Body of pancreas (tissue), 4 donors: ENCODE results near the gene WDR49. TPM values are rescaled to one million over a fixed set of nuclear protein-coding genes. Genes with fewer than 3 reads are reported as not detected.
"Not testable (repeated sequence)": the region's sequence is repeated elsewhere in the genome, so short reads cannot be mapped to it uniquely, and the experiment has no call there.

Experiments used
- ATAC-seq: fragments of 150-250 bp; one replicate; pipeline ENCODE4 v1.9.1; 2016
- DNase-seq, 4 donors: peaks; one replicate each; pipeline ENCODE4 v3.0.0-alpha.2; 2019
- H3K27ac ChIP-seq, 4 donors: fragments of 200-600 bp; sonication (generic); 1 replicate in 3 of 4; 2 replicates in 1 of 4; pipeline versions ENCODE4 v1.5.1 to v1.6.1; 2016 to 2019; ENCODE audit warnings: mild to moderate bottlenecking in 1 of 4, mixed read lengths in 1 of 4, moderate library complexity in 1 of 4
- H3K27me3 ChIP-seq, 2 donors: fragments of 200-600 bp; sonication (generic); one replicate each; pipeline ENCODE4 v1.6.0; 2016; ENCODE audit warnings: mild to moderate bottlenecking in 1 of 2
- H3K36me3 ChIP-seq, 2 donors: fragments of 200-600 bp; sonication (generic); replicated peaks in 1 of 2; 2 replicates each; pipeline ENCODE4 v1.5.1; 2016; ENCODE audit warnings: low read depth in 2 of 2; ENCODE audit not compliant: insufficient read depth in 1 of 2
- H3K4me1 ChIP-seq: fragments of 200-600 bp; sonication (generic); one replicate; pipeline ENCODE4 v1.6.0; 2016
- H3K4me3 ChIP-seq, 2 donors: fragments of 200-600 bp; sonication (generic); 1 replicate in 1 of 2; 2 replicates in 1 of 2; pipeline ENCODE4 v1.5.1; 2016 to 2019
- H3K9me3 ChIP-seq, 3 donors: fragments of 200-600 bp; sonication (generic); 1 replicate in 2 of 3; 2 replicates in 1 of 3; pipeline ENCODE4 v1.5.1; 2016
- POLR2A ChIP-seq, 3 donors: fragments of 450-650 bp; IDR thresholded peaks; one replicate each; pipeline ENCODE4 v1.6.1; 2016; ENCODE audit warnings: antibody characterized with exemption in 3 of 3, mild to moderate bottlenecking in 2 of 3
- WGBS, 2 donors: methylation state at CpG; one replicate each; pipeline ENCODE4 v1.1.5; 2017; 5-methylcytosine and 5-hydroxymethylcytosine counted together
- intact Hi-C: fragments of 100-400 bp; cut with DNase I; formaldehyde crosslinking; loops from one replicate; pipeline ENCODE4 v1.15.1; 2023
- total RNA-seq, 2 donors: library from RNA; depleted of rRNA; stranded (reverse); fragments of >200 nt; gene quantifications; one replicate each; pipeline ENCODE4 v1.1.0, GENCODE V29; 2016
- TF ChIP-seq, protein P1 (sequence below), 7 experiments: fragments of 450-650 bp in 4 of 7; fragments of 200-600 bp in 3 of 7; sonication (generic) in 3 of 7; IDR thresholded peaks; one replicate each; pipeline ENCODE4 v1.5.1; 2016 to 2019; ENCODE audit warnings: antibody characterized with exemption in 7 of 7

Gene WDR49
- total RNA-seq, 2 donors from 2014 or later = 0.78 to 2.3 TPM

DNA sequence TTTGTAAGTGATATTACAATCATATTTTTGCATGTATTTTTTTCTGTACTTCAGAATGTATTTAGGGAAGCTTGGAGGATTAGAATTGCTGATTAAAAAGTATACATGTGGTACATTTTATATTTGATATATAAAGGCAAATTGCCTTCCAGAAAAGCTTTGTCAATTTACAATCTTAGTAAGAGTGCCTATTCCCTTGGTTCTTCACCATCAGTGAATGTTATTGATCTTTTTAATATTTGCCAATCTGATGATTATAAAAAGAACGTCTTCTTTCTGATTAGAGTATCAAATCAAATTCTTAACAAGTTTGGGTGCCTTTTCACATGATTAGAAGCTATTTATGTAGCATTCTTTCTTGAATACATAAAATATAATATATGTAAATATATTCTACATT, 9.1 kb downstream of the WDR49 start:
- WGBS, 2 donors = 41 to 64% methylated on average over 1 of the region's 1 CpG
- Histone ChIP-seq H3K27ac (no peak overlapping the region), H3K4me1 (no peaks in the 10 kb centered on the region), H3K36me3 (no peaks in the 10 kb centered on the region), H3K27me3 (no peaks in the 10 kb centered on the region), H3K4me3 (no peak overlapping the region), H3K9me3 (no peaks in the 10 kb centered on the region)
- no peak for ATAC-seq
- DNase-seq = no peak
- TF ChIP-seq, protein P1, sequence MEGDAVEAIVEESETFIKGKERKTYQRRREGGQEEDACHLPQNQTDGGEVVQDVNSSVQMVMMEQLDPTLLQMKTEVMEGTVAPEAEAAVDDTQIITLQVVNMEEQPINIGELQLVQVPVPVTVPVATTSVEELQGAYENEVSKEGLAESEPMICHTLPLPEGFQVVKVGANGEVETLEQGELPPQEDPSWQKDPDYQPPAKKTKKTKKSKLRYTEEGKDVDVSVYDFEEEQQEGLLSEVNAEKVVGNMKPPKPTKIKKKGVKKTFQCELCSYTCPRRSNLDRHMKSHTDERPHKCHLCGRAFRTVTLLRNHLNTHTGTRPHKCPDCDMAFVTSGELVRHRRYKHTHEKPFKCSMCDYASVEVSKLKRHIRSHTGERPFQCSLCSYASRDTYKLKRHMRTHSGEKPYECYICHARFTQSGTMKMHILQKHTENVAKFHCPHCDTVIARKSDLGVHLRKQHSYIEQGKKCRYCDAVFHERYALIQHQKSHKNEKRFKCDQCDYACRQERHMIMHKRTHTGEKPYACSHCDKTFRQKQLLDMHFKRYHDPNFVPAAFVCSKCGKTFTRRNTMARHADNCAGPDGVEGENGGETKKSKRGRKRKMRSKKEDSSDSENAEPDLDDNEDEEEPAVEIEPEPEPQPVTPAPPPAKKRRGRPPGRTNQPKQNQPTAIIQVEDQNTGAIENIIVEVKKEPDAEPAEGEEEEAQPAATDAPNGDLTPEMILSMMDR (IDR thresholded peaks at IDR 0.05) = no peak
- TF ChIP-seq POLR2A (IDR thresholded peaks at IDR 0.05) = no peak
- intact Hi-C loops = no loop called here

DNA sequence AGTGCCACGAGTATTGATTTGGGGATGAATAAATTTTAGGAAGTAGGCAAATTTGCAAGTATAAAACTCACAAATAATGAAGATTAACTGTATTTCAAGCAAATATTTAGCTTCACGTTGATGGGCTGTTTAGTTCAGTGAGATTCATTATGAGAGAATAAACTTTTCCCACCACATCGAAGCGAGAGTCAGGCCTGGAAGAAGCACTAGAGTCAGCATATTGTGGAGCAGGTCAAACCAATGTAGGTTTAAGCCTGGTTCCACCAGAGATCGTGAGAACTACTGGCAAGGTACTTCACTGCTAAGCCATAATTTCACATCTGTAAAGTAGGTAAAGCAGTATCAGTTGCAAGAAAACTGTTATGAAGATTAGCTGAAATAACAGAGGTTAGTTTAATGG, 22.3 kb downstream of the WDR49 start:
- intact Hi-C loops = no loop called here
- Histone ChIP-seq H3K27me3 (no peaks in the 10 kb centered on the region), H3K27ac (no peak overlapping the region), H3K4me3 (no peak overlapping the region), H3K9me3 (no peaks in the 10 kb centered on the region), H3K4me1 (no peaks in the 10 kb centered on the region), H3K36me3 (no peaks in the 10 kb centered on the region)
- no peak for DNase-seq
- no peak for ATAC-seq
- WGBS, 2 donors = 56 to 58% methylated on average over 5 of the region's 5 CpGs
- TF ChIP-seq, protein P1 (IDR thresholded peaks at IDR 0.05) = no peak
- no peak for TF ChIP-seq POLR2A (IDR thresholded peaks at IDR 0.05)

DNA sequence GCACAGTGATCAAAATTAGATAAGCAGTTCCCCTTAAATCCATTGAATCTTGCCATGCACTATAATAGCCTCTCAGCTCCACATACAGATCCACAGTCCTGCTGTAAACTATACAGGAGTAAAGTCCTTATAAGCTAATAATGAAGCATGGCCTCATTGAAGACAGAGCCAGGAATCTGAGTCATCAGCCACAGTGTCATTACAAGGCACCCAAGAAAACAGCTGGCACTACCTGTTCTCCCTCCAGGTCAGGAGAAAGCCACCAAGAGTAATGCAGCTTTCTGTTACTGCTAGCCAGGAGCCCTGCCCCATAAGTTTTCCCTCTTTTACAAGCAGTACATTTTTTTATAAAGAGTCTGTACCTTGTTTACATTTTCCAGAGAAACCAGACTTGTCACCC, 27.3 kb downstream of the WDR49 start:
- Histone ChIP-seq H3K9me3 (no peaks in the 10 kb centered on the region), H3K27ac (no peak overlapping the region), H3K4me3 (no peak overlapping the region), H3K4me1 (no peaks in the 10 kb centered on the region), H3K27me3 (no peaks in the 10 kb centered on the region), H3K36me3 (no peaks in the 10 kb centered on the region)
- no peak for ATAC-seq
- intact Hi-C loops = no loop called here
- DNase-seq = peak in 2 of 4 donors; percentile 8 to 53
- TF ChIP-seq POLR2A (IDR thresholded peaks at IDR 0.05) = no peak

DNA sequence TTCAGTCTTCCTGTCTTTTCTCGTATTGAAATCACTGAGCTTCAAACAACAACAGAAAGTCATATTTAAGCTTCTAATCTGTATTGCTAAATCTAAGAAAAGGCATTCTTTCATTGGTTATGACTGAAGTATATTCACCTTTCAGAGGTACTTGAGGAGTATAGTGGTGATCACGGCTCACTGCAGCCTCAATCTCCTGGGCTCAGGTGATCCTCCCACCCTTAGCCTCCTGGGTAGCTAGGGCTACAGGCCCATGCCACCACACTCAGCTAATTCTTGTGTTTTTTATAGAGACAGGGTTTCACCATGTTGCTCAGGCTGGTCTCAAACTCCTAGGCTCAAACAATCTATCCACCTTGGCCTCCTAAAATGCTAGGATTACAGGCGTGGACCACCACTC, 38.7 kb downstream of the WDR49 start:
- no peak for ATAC-seq
- Histone ChIP-seq H3K27ac (no peak overlapping the region), H3K4me3 (no peak overlapping the region), H3K9me3 (no peaks in the 10 kb centered on the region), H3K36me3 (no peaks in the 10 kb centered on the region), H3K4me1 (no peaks in the 10 kb centered on the region), H3K27me3 (no peaks in the 10 kb centered on the region)
- no peak for DNase-seq
- 89% methylated on average over 3 of the region's 3 CpGs for WGBS, 2 donors
- intact Hi-C loops = no loop called here
- TF ChIP-seq POLR2A (IDR thresholded peaks at IDR 0.05) = no peak
- TF ChIP-seq, protein P1 (IDR thresholded peaks at IDR 0.05) = no peak

DNA sequence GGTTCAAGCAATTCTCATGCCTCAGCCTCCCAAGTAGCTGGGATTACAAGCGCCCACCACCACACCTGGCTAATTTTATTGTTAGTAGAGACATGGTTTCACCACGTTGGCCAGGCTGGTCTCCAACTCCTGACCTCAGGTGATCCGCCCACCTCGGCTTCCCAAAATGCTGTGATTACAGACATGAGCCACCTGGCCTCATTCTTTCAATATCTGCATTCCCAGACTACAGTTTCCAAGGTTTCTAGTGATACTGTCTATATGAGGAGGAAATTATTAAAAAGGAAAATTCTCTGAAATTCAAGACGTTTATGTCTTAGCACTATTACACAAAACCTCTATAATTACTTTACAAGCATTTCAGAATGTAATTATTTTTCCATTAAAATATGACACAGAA, 39.5 kb downstream of the WDR49 start:
- 69 to 79% methylated on average over 5 of the region's 5 CpGs for WGBS, 2 donors
- H3K4me1 ChIP-seq, intact Hi-C loops, H3K27ac ChIP-seq, H3K4me3 ChIP-seq, H3K27me3 ChIP-seq, H3K9me3 ChIP-seq, ATAC-seq, H3K36me3 ChIP-seq, DNase-seq: not testable (repeated sequence)

DNA sequence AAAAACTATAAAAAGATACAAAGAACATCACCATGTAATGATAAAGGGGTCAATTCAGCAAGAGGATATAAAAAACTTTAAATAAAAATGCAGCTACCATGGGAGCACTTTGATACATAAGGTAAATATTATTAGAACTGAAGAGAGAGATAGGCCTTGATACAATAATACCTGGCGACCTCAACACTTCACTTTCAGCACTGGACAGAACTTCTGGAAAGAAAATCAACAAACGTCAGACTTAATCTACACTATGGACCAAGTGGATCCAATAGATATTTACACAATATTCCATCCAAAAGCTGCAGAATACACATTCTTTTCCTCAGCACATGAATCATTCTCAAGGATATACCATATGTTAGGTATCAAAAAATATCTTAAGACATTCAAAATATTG, 42.0 kb downstream of the WDR49 start:
- DNase-seq (no peak), ATAC-seq (no peak)
- intact Hi-C loops = no loop called here
- TF ChIP-seq POLR2A (IDR thresholded peaks at IDR 0.05) = no peak
- TF ChIP-seq, protein P1 (IDR thresholded peaks at IDR 0.05) = no peak
- no peaks in the 10 kb centered on the region for H3K27me3 ChIP-seq
- H3K27ac ChIP-seq = no peak overlapping the region
- no peaks in the 10 kb centered on the region for H3K4me1 ChIP-seq
- WGBS, 2 donors = 26 to 40% methylated on average over 2 of the region's 2 CpGs
- no peak overlapping the region for H3K4me3 ChIP-seq
- no peaks in the 10 kb centered on the region for H3K9me3 ChIP-seq
- H3K36me3 ChIP-seq = no peaks in the 10 kb centered on the region
